OCI-LY1 (cell line): Measurements from ENCODE around the gene NFIX.

Experiments used
- H2AFZ ChIP-seq: fragments of 200-600 bp; sonication (generic), shearing (Covaris generic); 2 replicates; pipeline ENCODE4 v1.6.0; 2014; ENCODE audit warnings: antibody characterized with exemption, mild to moderate bottlenecking, low read length
- H3F3A ChIP-seq: fragments of 200-600 bp; sonication (generic), shearing (Covaris generic); 2 replicates; pipeline ENCODE4 v1.6.0; 2014; ENCODE audit warnings: mild to moderate bottlenecking, antibody characterized with exemption, low read length, moderate library complexity; ENCODE audit not compliant: insufficient read depth
- H3K27ac ChIP-seq: fragments of 200-600 bp; sonication (generic); 2 replicates; pipeline ENCODE4 v1.5.1; 2014; ENCODE audit warnings: low read length, mixed run types, mild to moderate bottlenecking, low read depth; ENCODE audit not compliant: poor library complexity, severe bottlenecking
- H3K27me3 ChIP-seq: fragments of 200-600 bp; sonication (generic); 2 replicates; pipeline ENCODE4 v1.6.0; 2014; ENCODE audit warnings: antibody characterized with exemption, mild to moderate bottlenecking, low read length, moderate library complexity; ENCODE audit not compliant: insufficient read depth
- H3K36me3 ChIP-seq: fragments of 200-600 bp; sonication (generic); 2 replicates; pipeline ENCODE4 v1.6.1; 2014; ENCODE audit warnings: mild to moderate bottlenecking, antibody characterized with exemption, low read length, moderate library complexity, mixed read lengths; ENCODE audit not compliant: insufficient read depth
- H3K4me1 ChIP-seq: fragments of 200-600 bp; sonication (generic); 2 replicates; pipeline ENCODE4 v1.5.1; 2014; ENCODE audit warnings: mild to moderate bottlenecking, low read length, moderate library complexity; ENCODE audit not compliant: insufficient read depth, severe bottlenecking
- H3K4me2 ChIP-seq: fragments of 200-600 bp; sonication (generic), shearing (Covaris generic); 2 replicates; pipeline ENCODE4 v1.6.1; 2014; ENCODE audit warnings: low read length
- H3K4me3 ChIP-seq: fragments of 200-600 bp; sonication (generic); 2 replicates; pipeline ENCODE4 v1.5.1; 2014; ENCODE audit warnings: low read length, low read depth, mild to moderate bottlenecking, mixed read lengths; ENCODE audit not compliant: poor library complexity, severe bottlenecking
- H3K79me2 ChIP-seq: fragments of 200-600 bp; shearing (Covaris generic); 2 replicates; pipeline ENCODE4 v1.6.1; 2016; ENCODE audit warnings: mixed run types, low read length, mixed read lengths; ENCODE audit not compliant: insufficient read depth
- H3K9ac ChIP-seq: fragments of 200-600 bp; sonication (generic), shearing (Covaris generic); 2 replicates; pipeline ENCODE4 v1.6.1; 2014; ENCODE audit warnings: mild to moderate bottlenecking, low read length, mixed read lengths
- H3K9me2 ChIP-seq: fragments of 200-600 bp; sonication (generic), shearing (Covaris generic); 2 replicates; pipeline ENCODE4 v1.6.1; 2014; ENCODE audit warnings: low read depth, mild to moderate bottlenecking, low read length, mixed read lengths
- H3K9me3 ChIP-seq: fragments of 200-600 bp; shearing (Covaris generic); 2 replicates; pipeline ENCODE4 v1.6.1; 2014; ENCODE audit warnings: low read length, mixed read lengths
- H4K20me1 ChIP-seq: fragments of 200-600 bp; sonication (generic), shearing (Covaris generic); 2 replicates; pipeline ENCODE4 v1.6.0; 2016; ENCODE audit warnings: mild to moderate bottlenecking, low read length; ENCODE audit not compliant: insufficient read depth
- CTCF ChIP-seq: fragments of 200-600 bp; sonication (generic), shearing (Covaris generic); IDR thresholded peaks from 2 replicates; pipeline ENCODE4 v1.5.1; 2017; ENCODE audit warnings: mild to moderate bottlenecking, antibody characterized with exemption, low read length, moderate library complexity, mixed read lengths
- EZH2 ChIP-seq: fragments of 200-600 bp; sonication (generic), shearing (Covaris generic); IDR thresholded peaks from 2 replicates; pipeline ENCODE4 v1.8.0; 2017; ENCODE audit warnings: borderline replicate concordance, mixed run types, mild to moderate bottlenecking, antibody characterized with exemption, low read length, moderate library complexity, mixed read lengths

Gene NFIX

GRCh38 chr19:12967907-12968306 lies 27.4 kb upstream of the NFIX start:
- Histone ChIP-seq H3K4me1 (no peaks in the 10 kb centered on the region), H3F3A (no peaks in the 10 kb centered on the region), H3K9me3 (no peaks in the 10 kb centered on the region), H3K9me2 (no peaks in the 10 kb centered on the region), H3K4me2 (no peak overlapping the region), H3K27me3 (no peaks in the 10 kb centered on the region), H3K4me3 (no peak overlapping the region), H3K36me3 (no peaks in the 10 kb centered on the region), H4K20me1 (no peaks in the 10 kb centered on the region), H3K9ac (no peak overlapping the region), H3K79me2 (no peaks in the 10 kb centered on the region), H3K27ac (no peak overlapping the region), H2AFZ (no peak overlapping the region)
- TF ChIP-seq CTCF (no peak), EZH2 (no peak)

GRCh38 chr19:12969292-12969988 lies 25.8 kb upstream of the NFIX start, which contains the start of gene DAND5:
Gene DAND5 (plus strand): TSS chr19:12969576. CDS start chr19:12969661, 85 bp downstream.
- Histone ChIP-seq H2AFZ (no peak within 1 kb of the TSS), H3F3A (no peaks in the 10 kb centered on the region), H3K27me3 (peaks cover 5% of the 10 kb centered on the region; the same call in 1 of the 2 replicates), H3K79me2 (no peaks in the 10 kb centered on the region), H3K36me3 (no peaks in the 10 kb centered on the region), H3K9me3 (no peaks in the 10 kb centered on the region), H3K27ac (no peak within 1 kb of the TSS), H3K4me2 (no peak within 1 kb of the TSS), H3K9ac (no peak within 1 kb of the TSS), H3K4me3 (no peak within 1 kb of the TSS), H3K4me1 (no peaks in the 10 kb centered on the region), H3K9me2 (no peaks in the 10 kb centered on the region), H4K20me1 (no peaks in the 10 kb centered on the region)
- no peak for TF ChIP-seq EZH2
- TF ChIP-seq CTCF: no peak

GRCh38 chr19:12970070-12970820 lies 25.0 kb upstream of the NFIX start:
- no peaks in the 10 kb centered on the region for H3K9me3 ChIP-seq
- H3K9me2 ChIP-seq: no peaks in the 10 kb centered on the region
- no peak overlapping the region for H3K4me2 ChIP-seq
- no peaks in the 10 kb centered on the region for H3K79me2 ChIP-seq
- no peak overlapping the region for H3K27ac ChIP-seq
- no peaks in the 10 kb centered on the region for H4K20me1 ChIP-seq
- H3K27me3 ChIP-seq: peaks cover 5% of the 10 kb centered on the region; the same call in 1 of the 2 replicates
- H3K4me1 ChIP-seq: no peaks in the 10 kb centered on the region
- no peak overlapping the region for H2AFZ ChIP-seq
- H3K4me3 ChIP-seq: no peak overlapping the region
- no peaks in the 10 kb centered on the region for H3F3A ChIP-seq
- H3K36me3 ChIP-seq: no peaks in the 10 kb centered on the region
- no peak overlapping the region for H3K9ac ChIP-seq
- TF ChIP-seq EZH2 (no peak), CTCF (no peak)
